Retina (tissue), 1 donor: Measurements from ENCODE around the gene DST.
"Not testable (repeated sequence)": the region's sequence is repeated elsewhere in the genome, so short reads cannot be mapped to it uniquely, and the experiment has no call there.

Experiments
- DNase-seq: peaks from one replicate; pipeline ENCODE4 v3.0.0-alpha.2; 2016

The DST gene

DNA sequence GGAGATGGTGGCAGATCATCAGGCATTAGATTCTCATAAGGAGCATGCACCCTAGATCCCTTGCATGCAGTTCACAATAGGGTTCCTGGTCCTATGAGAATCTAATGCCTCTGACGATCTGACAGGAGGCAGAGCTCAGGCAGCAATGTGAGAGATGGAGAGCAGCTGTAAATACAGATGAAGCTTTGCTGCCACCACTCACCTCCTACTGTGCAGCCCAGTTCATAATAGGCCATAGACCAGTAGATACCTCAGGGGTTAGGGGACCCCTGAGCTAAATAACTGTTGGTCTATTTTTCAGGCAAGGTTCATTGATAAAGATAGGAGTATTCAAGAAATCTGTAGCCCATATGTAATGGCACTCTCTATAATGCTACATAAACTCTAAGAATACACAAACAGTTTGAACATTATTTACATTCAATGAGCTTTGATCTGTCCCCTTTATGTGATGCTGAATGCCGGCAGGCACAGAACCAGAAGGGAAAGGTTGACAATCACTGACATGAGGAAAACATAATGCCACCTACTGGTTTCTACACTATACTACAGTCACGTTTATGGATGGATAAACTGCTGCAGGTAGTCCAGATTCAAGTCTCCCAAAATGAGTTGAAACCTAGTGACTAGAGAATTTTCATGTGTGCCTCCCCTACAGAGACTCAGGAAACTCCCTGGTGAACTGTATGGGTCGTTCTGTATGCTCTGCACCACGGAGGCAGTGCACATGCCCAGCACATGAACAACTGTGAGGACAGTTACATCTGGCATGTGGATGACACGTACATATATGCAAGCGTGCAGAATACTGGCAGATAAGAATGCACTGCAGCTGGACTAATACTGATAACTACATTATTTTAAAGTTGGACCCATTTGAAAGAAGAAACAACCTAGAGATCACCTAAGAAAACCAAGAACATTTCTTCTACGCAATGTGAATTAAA, 72.0 kb downstream of the DST start:
- DNase-seq, result peak; percentile 40

DNA sequence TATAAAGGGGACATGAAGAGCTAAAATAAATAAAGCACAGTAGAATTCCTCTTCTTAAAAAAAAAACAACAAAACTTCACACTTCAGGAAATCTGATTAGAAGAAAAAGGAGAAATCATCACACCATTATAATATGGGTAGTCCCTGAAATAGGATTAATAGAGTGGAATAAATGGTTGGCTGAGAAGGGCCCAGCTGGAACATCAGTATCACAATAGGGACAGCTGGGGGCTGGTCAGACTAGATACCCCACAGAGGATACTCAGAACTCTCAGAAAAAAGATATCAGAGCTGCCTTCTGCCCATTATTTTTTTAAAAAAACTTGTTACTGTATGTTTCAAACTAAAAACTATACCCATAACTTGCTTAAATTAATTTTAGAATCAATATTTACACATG, 75.2 kb downstream of the DST start:
- peak; percentile 62 for DNase-seq

GRCh38 chr6:56562730-56563129, 80.0 kb downstream of the DST start:
- DNase-seq, result not testable (repeated sequence)

GRCh38 chr6:56556751-56557540, 85.7 kb downstream of the DST start:
- no peak for DNase-seq

DNA sequence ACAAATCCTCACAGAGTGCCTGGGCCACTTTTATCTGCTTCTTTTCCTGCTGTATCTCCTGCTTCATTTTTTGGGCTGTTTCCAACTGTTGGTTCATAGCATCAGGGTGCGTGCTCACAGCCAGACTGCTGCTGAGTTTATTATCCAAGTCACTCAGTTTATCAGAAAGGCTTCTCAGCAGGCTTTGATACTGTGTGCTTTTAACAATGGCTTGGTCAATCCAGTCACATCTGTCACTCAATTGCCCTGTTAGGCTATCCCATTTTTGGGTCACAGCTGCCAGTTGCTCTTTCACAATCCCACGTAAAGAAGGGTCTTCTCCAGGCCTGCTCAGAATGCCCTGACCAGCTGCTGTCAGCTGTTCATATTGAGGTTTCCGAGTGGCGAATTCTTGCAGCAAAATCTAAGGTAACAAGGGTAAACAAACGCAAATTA, 87.2 kb downstream of the DST start:
- peak; percentile 60 for DNase-seq

DNA sequence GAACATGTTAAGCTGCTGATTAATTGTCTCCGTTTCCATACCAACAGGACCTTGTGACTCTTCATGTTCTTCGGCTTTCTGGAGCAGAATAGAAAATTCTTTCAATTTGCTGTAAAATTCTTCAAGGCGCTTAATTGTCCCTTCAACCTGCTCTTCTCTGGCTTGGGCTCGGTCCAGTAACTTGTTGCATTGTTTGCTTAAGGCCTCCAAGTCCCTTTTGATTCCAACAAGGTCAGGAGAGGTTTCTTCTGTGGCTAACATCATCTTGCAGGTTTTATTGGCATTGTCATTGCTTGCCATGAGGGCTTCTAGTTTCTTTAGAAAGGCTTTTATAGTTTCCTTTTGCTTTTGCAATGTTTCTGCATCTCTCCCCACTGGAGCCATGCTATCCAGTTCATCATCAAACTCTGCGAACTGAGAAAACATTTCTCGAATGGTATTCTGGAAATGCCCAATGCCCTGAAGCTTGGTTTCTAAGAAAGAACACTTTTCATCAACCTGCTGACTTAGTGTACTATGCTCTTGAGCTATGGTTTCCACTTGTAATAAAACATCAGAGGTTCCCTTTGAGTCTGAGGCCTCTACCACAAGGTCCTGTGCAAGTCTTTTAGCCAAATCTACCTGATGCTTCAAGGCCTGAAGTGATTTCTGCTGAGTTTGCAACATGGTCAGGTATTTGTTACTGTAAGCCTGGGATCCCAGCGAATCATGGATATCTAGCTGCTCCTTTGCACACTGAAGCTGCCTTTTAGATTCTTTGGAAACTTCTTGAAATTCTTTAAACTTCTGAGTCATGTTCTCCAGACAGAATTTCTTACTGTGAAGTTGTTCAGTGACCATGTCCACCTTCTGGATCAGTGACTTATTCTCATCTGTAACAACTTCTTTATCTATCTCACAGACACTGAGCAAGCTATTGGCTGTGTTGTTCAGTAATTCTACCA, 90.2 kb downstream of the DST start:
- no peak for DNase-seq

GRCh38 chr6:56551409-56552120, 91.1 kb downstream of the DST start:
- no peak for DNase-seq

DNA sequence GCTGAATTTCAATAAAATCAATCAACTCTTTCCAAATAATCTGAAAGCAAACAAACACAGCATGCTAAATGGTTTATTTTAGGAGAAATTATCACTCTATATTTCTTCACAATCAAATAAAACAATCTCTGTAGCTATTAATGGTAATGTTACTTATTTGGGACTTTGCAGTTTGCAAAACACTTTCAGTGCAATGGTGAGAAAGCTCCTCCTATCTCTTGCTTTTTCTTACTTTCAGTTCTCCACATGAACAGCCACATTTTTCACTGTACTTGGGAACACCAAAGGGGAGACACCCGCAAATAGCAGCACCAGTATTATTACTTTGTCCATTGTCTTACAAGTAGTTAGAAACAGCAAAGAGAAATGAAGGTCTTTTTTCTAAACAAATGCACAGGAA, 92.4 kb downstream of the DST start:
- DNase-seq, result no peak

DNA sequence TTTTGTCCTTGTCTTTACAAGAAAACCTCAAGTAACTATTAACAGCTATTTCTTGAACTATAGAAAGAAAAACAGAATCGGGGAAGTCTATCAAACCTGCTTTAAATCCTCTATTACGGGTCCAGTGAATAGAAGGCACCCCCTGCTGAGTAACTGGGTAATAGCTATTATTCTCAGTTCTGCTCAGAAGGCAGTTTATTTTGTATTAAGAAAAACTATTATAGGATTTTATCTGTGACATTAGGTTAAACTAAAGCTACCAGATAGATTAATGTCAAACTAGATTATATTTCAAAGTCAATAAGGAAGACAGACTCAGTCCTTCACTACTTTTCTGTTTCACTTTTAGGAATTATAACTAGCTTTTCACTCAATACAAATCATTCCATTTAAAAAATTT, 93.7 kb downstream of the DST start:
- no peak for DNase-seq

DNA sequence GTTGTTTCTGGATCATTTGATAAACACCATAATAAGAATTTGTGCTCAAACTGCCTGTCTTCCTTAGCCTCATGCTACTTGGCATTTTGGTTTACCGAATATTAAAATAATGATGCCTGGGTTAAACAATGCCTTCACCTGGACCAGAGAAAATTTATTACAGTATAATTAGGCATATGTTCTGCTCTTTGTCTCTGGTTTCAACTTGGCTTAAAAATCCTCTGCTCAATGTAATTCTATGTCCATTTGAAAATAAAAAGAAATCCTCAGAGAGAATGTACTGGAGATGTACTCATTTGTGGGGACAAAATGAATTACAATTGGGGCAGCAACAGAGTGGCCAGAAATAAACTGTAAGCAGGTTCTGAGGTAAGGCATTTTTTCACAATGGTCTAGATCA, 95.0 kb downstream of the DST start:
- no peak for DNase-seq

- DNase-seq, result peak; percentile 93
Measured at GRCh38 chr6:56542364-56543331, 100.0 kb downstream of the DST start.

GRCh38 chr6:56541741-56542360, 100.8 kb downstream of the DST start:
- DNase-seq, result peak; percentile 43

GRCh38 chr6:56541030-56541600, 101.6 kb downstream of the DST start:
- peak; percentile 53 for DNase-seq

DNA sequence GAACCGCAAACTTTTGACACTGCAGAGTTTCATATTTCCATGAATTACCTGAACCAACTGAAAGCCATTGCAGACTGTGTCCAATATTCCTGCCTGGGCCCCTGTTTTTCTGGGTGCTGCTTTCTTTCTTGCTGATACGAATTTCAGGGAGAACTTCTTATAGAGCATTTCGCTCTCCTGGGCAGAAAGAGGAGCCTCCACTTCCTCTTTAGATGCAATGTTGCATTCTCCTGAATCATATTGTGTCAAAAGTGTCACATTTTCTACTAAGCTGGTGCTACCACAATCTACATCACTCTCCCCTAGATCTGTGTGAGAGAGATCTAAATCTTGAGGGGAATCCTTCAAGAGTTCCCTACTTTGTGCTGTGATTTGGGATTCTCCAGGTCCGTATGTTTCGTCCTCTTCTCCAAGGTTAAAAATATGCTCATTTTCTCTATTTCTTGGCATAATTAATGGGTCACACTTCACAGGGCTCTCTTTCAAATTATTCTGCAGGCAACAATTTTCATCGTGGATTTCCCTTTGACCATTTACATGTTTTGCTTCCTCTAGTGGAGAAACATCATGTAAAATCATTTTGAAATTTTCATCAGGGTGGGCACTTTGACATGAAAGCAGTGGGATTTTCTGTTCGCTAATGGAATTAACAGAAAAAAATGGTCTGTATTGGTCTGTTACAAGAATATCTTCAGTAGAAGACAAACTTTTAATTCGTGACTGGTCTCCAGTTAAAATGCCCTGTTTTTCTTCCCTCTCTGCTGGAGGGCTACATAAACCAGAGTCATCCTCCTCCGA, 102.3 kb downstream of the DST start:
- DNase-seq, result no peak

- DNase-seq, result no peak
Measured at GRCh38 chr6:56539527-56540105, 103.1 kb downstream of the DST start.

DNA sequence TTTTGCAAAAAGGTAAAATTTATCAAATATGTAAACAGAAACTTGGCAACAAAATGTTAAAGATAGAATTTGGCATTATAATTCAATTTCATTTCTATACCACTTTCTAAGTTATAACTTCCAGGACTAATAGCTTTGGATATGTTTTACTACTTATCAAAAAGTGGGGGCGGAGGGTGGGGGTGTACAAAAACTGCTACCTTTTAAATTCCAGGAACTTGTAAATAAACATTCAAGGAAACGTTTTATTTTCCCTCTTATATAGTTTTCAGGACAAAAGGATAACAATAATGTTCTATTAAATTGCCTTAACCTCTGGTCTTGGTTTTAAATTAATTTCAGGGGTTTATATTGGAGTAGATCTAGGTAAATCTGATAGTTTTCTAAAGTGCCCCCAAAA, 103.8 kb downstream of the DST start:
- no peak for DNase-seq

GRCh38 chr6:56537223-56537770, 105.4 kb downstream of the DST start:
- no peak for DNase-seq

DNA sequence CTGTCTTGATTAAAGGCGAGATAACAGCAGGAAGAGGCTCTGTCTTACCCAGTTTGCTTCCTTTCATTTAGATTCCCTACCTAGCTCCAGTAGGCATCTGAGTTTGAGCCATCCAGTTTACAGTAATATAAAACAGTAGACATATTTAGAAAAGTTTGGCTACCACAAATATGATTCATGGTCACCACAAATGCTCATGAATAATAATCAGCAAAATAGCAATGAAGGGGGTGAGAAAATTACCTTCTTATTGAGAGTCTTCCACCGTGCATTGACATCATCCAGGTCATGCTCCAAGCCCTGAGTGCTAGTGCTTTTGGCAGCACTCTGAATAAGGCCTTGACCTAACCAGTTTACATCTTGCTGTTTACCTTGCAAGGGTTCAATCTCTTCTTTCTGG, 106.2 kb downstream of the DST start:
- no peak for DNase-seq
